ENCODE measurements around the gene ELL2. TPM values are rescaled to one million over a fixed set of nuclear protein-coding genes. Genes with fewer than 3 reads are reported as not detected.
"Not testable (repeated sequence)": the region's sequence is repeated elsewhere in the genome, so short reads cannot be mapped to it uniquely, and the experiment has no call there.

The ELL2 gene
- polyA plus RNA-seq, 1 experiment, result 131 TPM

GRCh38 chr5:95838556-95838955 is 123.1 kb downstream of the ELL2 start:
- Histone ChIP-seq H3K9me3 (ENCODE audit: control insufficient read depth, insufficient read depth, low read length) (no peaks in the 10 kb centered on the region), H3K4me3 (ENCODE audit: low read depth, low read length) (no peak overlapping the region), H3K27me3 (ENCODE audit: control insufficient read depth, insufficient read depth, low read length) (no peaks in the 10 kb centered on the region), H3K27ac (ENCODE audit: low read depth, low read length) (no peak overlapping the region)
- ChIA-PET CTCF (interaction anchor here (2.0 to 2.9 kb wide), 2 partner anchors 8 to 57 kb away, joined by 9 to 13 read pairs; no protein-coding TSS in a partner anchor), POLR2A (no interaction called here)
- no peak for DNase-seq (ENCODE audit: low read depth, low spot score)
- no peak for TF ChIP-seq CTCF (IDR thresholded peaks at IDR 0.05; ENCODE audit: low read depth, low read length)

DNA sequence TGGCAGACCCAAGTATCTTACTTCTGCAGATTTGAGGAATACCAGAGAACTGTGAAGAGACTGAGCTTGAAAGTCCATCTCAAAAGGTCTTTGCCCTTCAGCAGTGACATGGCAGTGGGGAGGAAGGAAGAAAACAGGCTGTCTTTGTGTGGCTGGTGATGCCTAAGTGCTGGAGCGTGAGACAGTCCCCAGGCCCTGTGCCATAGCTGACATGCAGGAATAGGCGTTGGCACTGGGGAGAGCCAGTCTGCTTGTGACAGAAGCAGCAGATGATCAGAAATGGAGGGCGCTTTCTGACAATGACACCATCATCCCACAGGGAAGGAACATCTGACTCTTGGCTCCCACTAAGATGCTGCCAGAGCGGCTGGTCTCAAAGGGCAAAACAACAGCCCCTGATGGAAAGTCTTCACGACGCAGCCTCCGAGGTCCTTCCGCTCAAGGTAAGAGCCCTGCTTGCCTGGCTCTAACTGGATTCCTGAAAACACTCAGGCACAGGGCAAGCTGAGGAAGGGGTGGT is 123.6 kb downstream of the ELL2 start:
- H3K27me3 ChIP-seq (ENCODE audit: control insufficient read depth, insufficient read depth, low read length), result no peaks in the 10 kb centered on the region
- no peaks in the 10 kb centered on the region for H3K9me3 ChIP-seq (ENCODE audit: control insufficient read depth, insufficient read depth, low read length)
- no peak for DNase-seq (ENCODE audit: low read depth, low spot score)
- H3K4me3 ChIP-seq (ENCODE audit: low read depth, low read length), result no peak overlapping the region
- ChIA-PET CTCF (interaction anchor here (2.0 to 2.9 kb wide), 2 partner anchors 8 to 57 kb away, joined by 9 to 13 read pairs; no protein-coding TSS in a partner anchor), POLR2A (no interaction called here)
- no peak overlapping the region for H3K27ac ChIP-seq (ENCODE audit: low read depth, low read length)
- TF ChIP-seq CTCF (IDR thresholded peaks at IDR 0.05; ENCODE audit: low read depth, low read length), result no peak

DNA sequence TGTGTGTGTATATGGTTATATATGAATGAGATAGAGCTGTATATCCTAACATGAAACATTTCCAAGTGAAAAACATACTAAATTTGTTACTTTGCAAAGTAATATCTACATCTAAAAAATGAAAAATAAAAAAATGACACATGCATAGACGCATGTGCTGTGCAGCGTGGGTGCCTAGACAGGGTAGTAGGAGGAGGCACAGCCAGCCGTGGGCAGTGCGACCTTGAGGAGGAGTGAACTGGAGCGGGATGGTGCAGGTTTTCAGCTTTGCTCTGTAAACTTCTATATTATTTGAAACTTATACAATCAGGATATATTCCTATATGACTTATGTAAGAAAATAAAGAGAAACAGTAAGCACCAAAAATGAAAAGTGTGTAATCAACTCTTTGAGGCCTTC is 124.2 kb downstream of the ELL2 start:
- Histone ChIP-seq H3K27ac (ENCODE audit: low read depth, low read length) (no peak overlapping the region), H3K27me3 (ENCODE audit: control insufficient read depth, insufficient read depth, low read length) (no peaks in the 10 kb centered on the region), H3K4me3 (ENCODE audit: low read depth, low read length) (no peak overlapping the region), H3K9me3 (ENCODE audit: control insufficient read depth, insufficient read depth, low read length) (no peaks in the 10 kb centered on the region)
- POLR2A ChIA-PET, result no interaction called here
- CTCF ChIA-PET, result interaction anchor here (0.6 to 2.9 kb wide), 3 partner anchors 9 to 56 kb away, joined by 5 to 13 read pairs (median 9); no protein-coding TSS in a partner anchor
- DNase-seq (ENCODE audit: low read depth, low spot score), result no peak
- no peak for TF ChIP-seq CTCF (IDR thresholded peaks at IDR 0.05; ENCODE audit: low read depth, low read length)

GRCh38 chr5:95836971-95837370 is 124.7 kb downstream of the ELL2 start:
- H3K27me3 ChIP-seq (ENCODE audit: control insufficient read depth, insufficient read depth, low read length); DNase-seq (ENCODE audit: low read depth, low spot score); H3K27ac ChIP-seq (ENCODE audit: low read depth, low read length); H3K9me3 ChIP-seq (ENCODE audit: control insufficient read depth, insufficient read depth, low read length); H3K4me3 ChIP-seq (ENCODE audit: low read depth, low read length); POLR2A ChIA-PET: not testable (repeated sequence)
- CTCF ChIA-PET, result interaction anchor here (0.6 to 2.9 kb wide), 3 partner anchors 9 to 56 kb away, joined by 5 to 13 read pairs (median 9); no protein-coding TSS in a partner anchor

DNA sequence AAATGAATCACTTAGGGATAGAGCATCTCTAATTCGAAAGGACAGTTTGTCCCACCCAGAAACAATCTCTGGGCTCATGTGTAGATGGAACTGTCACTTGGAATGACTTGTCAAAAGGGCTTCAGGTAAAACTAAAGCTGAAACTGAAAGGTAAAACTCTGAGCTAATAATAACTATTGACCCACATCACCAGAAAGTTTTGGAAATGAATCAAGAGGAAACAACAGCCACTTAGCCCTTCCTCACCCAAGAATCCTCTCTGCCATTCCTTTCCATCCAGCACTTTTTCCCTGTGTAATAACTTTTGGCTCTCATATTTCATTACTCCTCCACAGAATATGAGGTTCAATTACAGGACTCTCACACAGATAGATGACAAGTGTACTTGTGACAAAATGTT is 125.1 kb downstream of the ELL2 start:
- no peak overlapping the region for H3K27ac ChIP-seq (ENCODE audit: low read depth, low read length)
- no peaks in the 10 kb centered on the region for H3K27me3 ChIP-seq (ENCODE audit: control insufficient read depth, insufficient read depth, low read length)
- no peak for TF ChIP-seq CTCF (IDR thresholded peaks at IDR 0.05; ENCODE audit: low read depth, low read length)
- ChIA-PET POLR2A (no interaction called here), CTCF (interaction anchor here (2.9 kb wide), 1 partner anchor 55 kb away, joined by 13 read pairs; no protein-coding TSS in a partner anchor)
- H3K9me3 ChIP-seq (ENCODE audit: control insufficient read depth, insufficient read depth, low read length), result no peaks in the 10 kb centered on the region
- DNase-seq (ENCODE audit: low read depth, low spot score), result no peak
- H3K4me3 ChIP-seq (ENCODE audit: low read depth, low read length), result no peak overlapping the region
